C4-2B (cell line): ENCODE measurements around the gene RASSF5.

Experiments
- H3K27ac ChIP-seq: fragments of 450-650 bp; 2 replicates; pipeline ENCODE4 v1.5.1; 2017
- ZFX ChIP-seq: fragments of 450-650 bp; IDR thresholded peaks from 2 replicates; pipeline ENCODE4 v1.6.1; 2017
- TF ChIP-seq, protein P1 (sequence below): fragments of 450-650 bp; conservative IDR thresholded peaks from 2 replicates; pipeline ENCODE4 v1.5.1; 2017; ENCODE audit warnings: mild to moderate bottlenecking

Gene RASSF5

GRCh38 chr1:206512851-206513180 is 5.5 kb downstream of the RASSF5 start:
- TF ChIP-seq, protein P1, sequence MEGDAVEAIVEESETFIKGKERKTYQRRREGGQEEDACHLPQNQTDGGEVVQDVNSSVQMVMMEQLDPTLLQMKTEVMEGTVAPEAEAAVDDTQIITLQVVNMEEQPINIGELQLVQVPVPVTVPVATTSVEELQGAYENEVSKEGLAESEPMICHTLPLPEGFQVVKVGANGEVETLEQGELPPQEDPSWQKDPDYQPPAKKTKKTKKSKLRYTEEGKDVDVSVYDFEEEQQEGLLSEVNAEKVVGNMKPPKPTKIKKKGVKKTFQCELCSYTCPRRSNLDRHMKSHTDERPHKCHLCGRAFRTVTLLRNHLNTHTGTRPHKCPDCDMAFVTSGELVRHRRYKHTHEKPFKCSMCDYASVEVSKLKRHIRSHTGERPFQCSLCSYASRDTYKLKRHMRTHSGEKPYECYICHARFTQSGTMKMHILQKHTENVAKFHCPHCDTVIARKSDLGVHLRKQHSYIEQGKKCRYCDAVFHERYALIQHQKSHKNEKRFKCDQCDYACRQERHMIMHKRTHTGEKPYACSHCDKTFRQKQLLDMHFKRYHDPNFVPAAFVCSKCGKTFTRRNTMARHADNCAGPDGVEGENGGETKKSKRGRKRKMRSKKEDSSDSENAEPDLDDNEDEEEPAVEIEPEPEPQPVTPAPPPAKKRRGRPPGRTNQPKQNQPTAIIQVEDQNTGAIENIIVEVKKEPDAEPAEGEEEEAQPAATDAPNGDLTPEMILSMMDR = no peak
- no peak for TF ChIP-seq ZFX
- no peak overlapping the region for H3K27ac ChIP-seq

- H3K27ac ChIP-seq = no peak overlapping the region
- TF ChIP-seq, protein P1 = no peak
- no peak for TF ChIP-seq ZFX
Measured at GRCh38 chr1:206513312-206514111, 6.2 kb downstream of the RASSF5 start.

DNA sequence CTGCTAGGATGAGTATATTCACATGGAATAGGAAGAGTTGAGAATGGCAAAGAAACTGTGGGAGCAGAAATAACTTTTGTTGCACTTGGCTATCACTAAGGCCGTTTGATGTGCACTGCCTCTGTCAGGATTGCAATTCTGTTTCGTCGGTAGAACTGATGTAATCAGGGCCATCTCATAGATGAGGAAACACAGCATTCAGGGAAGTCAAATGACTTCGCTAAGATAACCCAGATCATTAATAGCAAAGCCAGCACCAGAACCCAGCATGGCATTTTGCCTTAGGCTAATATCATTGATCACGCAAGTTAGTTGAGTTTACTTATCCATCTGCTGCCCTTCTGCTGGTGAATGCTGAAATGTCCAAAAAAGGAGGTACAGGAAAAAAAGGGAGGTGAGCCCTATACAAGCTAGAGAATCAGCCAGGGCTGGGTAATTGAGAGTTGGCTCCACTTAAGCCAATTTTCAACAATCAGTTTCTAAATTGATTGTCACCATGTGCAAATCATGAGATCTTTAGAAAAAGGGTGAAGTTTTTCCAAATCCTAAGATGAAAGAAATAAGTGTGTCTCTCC is 7.6 kb downstream of the RASSF5 start:
- TF ChIP-seq ZFX = no peak
- TF ChIP-seq, protein P1 = no peak
- H3K27ac ChIP-seq = no peak overlapping the region

- no peak overlapping the region for H3K27ac ChIP-seq
- TF ChIP-seq, protein P1 = no peak
- TF ChIP-seq ZFX = no peak
Measured at GRCh38 chr1:206516728-206516990, 9.3 kb downstream of the RASSF5 start.

GRCh38 chr1:206517784-206518183 is 10.5 kb downstream of the RASSF5 start:
- H3K27ac ChIP-seq = no peak overlapping the region
- TF ChIP-seq ZFX = no peak
- TF ChIP-seq, protein P1 = no peak

DNA sequence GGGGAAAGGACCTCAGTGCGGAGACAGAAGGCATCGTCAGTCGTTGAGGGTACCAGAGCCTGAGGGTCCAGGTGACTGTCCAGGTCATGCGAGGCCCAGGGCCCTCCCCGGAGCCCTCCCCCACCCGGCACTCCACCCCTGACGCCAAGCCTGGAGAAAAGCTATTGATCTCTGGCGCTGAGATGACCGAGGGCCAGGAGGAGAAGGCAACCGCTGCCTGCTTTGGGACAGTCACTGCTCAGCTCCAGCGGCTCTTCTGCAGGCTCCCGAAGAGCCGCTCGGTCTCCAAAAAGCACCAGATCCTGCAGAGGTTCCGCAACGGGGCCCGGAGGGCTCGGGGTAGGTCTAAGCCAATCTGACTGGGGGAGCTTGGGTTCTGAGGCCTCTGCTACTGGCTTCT is 10.9 kb downstream of the RASSF5 start:
- TF ChIP-seq ZFX = no peak
- TF ChIP-seq, protein P1 = no peak
- H3K27ac ChIP-seq = no peak overlapping the region

DNA sequence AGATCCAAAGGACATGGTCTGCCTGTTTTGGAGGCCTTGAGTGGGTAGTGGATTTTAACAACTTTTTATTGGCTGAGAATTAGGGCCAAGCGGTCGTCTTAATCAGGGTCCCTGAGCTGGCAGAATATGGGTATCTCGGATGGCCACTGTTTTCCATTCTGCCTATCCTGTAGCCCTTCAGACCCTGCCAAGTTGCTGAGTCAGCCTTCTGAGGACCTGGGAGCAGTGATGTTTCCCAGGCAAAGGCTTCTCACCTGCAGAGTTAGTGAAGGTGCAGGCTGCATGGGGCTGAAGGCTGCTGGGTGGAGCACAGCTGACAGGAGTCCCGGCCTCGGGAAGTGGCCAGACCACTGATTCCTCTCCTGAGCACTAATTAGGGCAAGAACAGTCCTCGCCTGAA is 11.4 kb downstream of the RASSF5 start:
- H3K27ac ChIP-seq = no peak overlapping the region
- no peak for TF ChIP-seq ZFX
- TF ChIP-seq, protein P1 = no peak
